Pancreas (tissue), 10 donors: ENCODE data around the gene HS3ST2. TPM values are rescaled to one million over a fixed set of nuclear protein-coding genes. Genes with fewer than 3 reads are reported as not detected.

Experiments used
- ATAC-seq, 4 donors: fragments of 200-7000 bp; cut with Tn5 transposase; one replicate each; pipeline versions ENCODE4 v1.8.0 to v1.9.1; 2020; ENCODE audit warnings: mild to moderate bottlenecking in 4 of 4, moderate library complexity in 4 of 4
- DNase-seq, 6 donors: peaks; one replicate each; pipeline ENCODE4 v3.0.0-alpha.2; 2020
- FAIRE-seq: peaks from 2 replicates; lab custom pipeline; 2012; peaks lifted over from hg19 to GRCh38; lab: Jason Lieb, UNC
- H3K27ac ChIP-seq, 4 donors: fragments of 200-600 bp; sonication (generic); 1 replicate in 3 of 4; 2 replicates in 1 of 4; pipeline versions ENCODE4 v1.5.0 to v1.8.0; 2020
- H3K27me3 ChIP-seq, 4 donors: fragments of 200-600 bp; one replicate each; pipeline ENCODE4 v1.8.0; 2021
- H3K36me3 ChIP-seq, 3 donors: fragments of 200-600 bp; sonication (generic) in 1 of 3; one replicate each; pipeline versions ENCODE4 v1.5.0 to v1.8.0; 2020 to 2021
- H3K4me1 ChIP-seq, 3 donors: fragments of 200-600 bp; one replicate each; pipeline ENCODE4 v1.8.0; 2021
- H3K4me3 ChIP-seq, 4 donors: fragments of 200-600 bp; sonication (generic) in 2 of 4; one replicate each; pipeline versions ENCODE4 v1.5.0 to v1.8.0; 2020 to 2021
- H3K9me3 ChIP-seq, 4 donors: fragments of 200-600 bp; one replicate each; pipeline ENCODE4 v1.8.0; 2021
- CTCF ChIP-seq, 4 donors: fragments of 200-600 bp; sonication (generic) in 3 of 4; IDR thresholded peaks; one replicate each; pipeline versions ENCODE4 v1.5.0 to v1.8.0; 2021; ENCODE audit warnings: antibody characterized with exemption in 4 of 4
- WGBS, 2 donors: extraction: QIAGEN DNeasy Blood & Tissue Kit; methylation state at CpG; one replicate each; pipeline ENCODE4 v1.1.7; 2013; 5-methylcytosine and 5-hydroxymethylcytosine counted together
- intact Hi-C, 3 donors: fragments of 100-400 bp; cut with DNase I; formaldehyde crosslinking; loops; one replicate each; pipeline versions ENCODE4 v1.11.1 to v1.14.2; 2022
- polyA plus RNA-seq, 2 donors: library from polyadenylated mRNA; stranded (reverse); fragments of 200-250 nt; gene quantifications; one replicate each; pipeline ENCODE4 v1.2.3, GENCODE V29; 2013
- total RNA-seq, 6 donors: library from RNA; stranded (reverse); fragmentation: NEBNext Ultra II Directional in 4 of 6; extraction: Animal tissue kit (Norgen Biotek cat#: 25700) in 4 of 6; gene quantifications; one replicate each; pipeline versions ENCODE4 v1.2.1 to v1.2.4, GENCODE V29; 2021 to 2023
- donor health status: healthy with polysubstance abuse.
- donor health status: DM: no; HTN: no; CAD: no; lungs with moderate emphysema.
- donor health status: DM: no; HTN: no; CAD: no.
- donor health status: control.
- donor health status: control.
- donor health status: Bipolar disorder and iron deficiency.
- donor health status: DM: yes; HTN: yes; CAD: no.
- donor health status: DM: no; HTN: no; CAD: no.
- donor health status: DM: no; HTN: no; CAD: no.
- donor health status: DM: yes; HTN: yes; CAD: no.

The HS3ST2 gene
- total and polyA plus RNA-seq, 8 donors = 0.06 to 0.42 (median 0.28) TPM; not detected in 1

GRCh38 chr16:22789281-22789945 lies 24.5 kb upstream of the HS3ST2 start:
- no peak overlapping the region for H3K4me3 ChIP-seq
- H3K9me3 ChIP-seq = no peaks in the 10 kb centered on the region
- no peak for TF ChIP-seq CTCF (IDR thresholded peaks at IDR 0.05)
- H3K36me3 ChIP-seq = no peaks in the 10 kb centered on the region
- WGBS, 2 donors = 51 to 52% methylated on average over 9 of the region's 9 CpGs
- ATAC-seq (no peak), DNase-seq (no peak), FAIRE-seq (no peak)
- H3K4me1 ChIP-seq = no peaks in the 10 kb centered on the region
- no peak overlapping the region for H3K27ac ChIP-seq
- intact Hi-C loops = no loop called here
- no peaks in the 10 kb centered on the region for H3K27me3 ChIP-seq

GRCh38 chr16:22797551-22797950 lies 16.4 kb upstream of the HS3ST2 start:
- WGBS, 2 donors = 80 to 86% methylated on average over 2 of the region's 2 CpGs
- no peak for DNase-seq
- H3K4me3 ChIP-seq = no peak overlapping the region
- H3K4me1 ChIP-seq = no peaks in the 10 kb centered on the region
- ATAC-seq = no peak
- no peak for FAIRE-seq
- peaks cover 0 to 3% (median 0%) of the 10 kb centered on the region in 4 donors for H3K27me3 ChIP-seq
- no peak overlapping the region for H3K27ac ChIP-seq
- no peaks in the 10 kb centered on the region for H3K36me3 ChIP-seq
- intact Hi-C loops = no loop called here
- TF ChIP-seq CTCF (IDR thresholded peaks at IDR 0.05) = no peak
- no peaks in the 10 kb centered on the region for H3K9me3 ChIP-seq

- Histone ChIP-seq H3K9me3 (no peaks in the 10 kb centered on the region), H3K4me1 (no peaks in the 10 kb centered on the region), H3K4me3 (no peak overlapping the region), H3K27me3 (peaks cover 0 to 3% (median 0%) of the 10 kb centered on the region in 4 donors), H3K36me3 (no peaks in the 10 kb centered on the region), H3K27ac (no peak overlapping the region)
- no peak for TF ChIP-seq CTCF (IDR thresholded peaks at IDR 0.05)
- no peak for ATAC-seq
- DNase-seq = no peak
- 59 to 69% methylated on average over 2 of the region's 2 CpGs for WGBS, 2 donors
- intact Hi-C loops = no loop called here
- no peak for FAIRE-seq
These were observed 14.8 kb upstream of the HS3ST2 start for GRCh38 chr16:22799113-22799512.

- DNase-seq = no peak
- H3K36me3 ChIP-seq = no peaks in the 10 kb centered on the region
- no peak for FAIRE-seq
- no peak for ATAC-seq
- no peak overlapping the region for H3K27ac ChIP-seq
- TF ChIP-seq CTCF (IDR thresholded peaks at IDR 0.05) = no peak
- intact Hi-C loops = no loop called here
- 52 to 66% methylated on average over 5 of the region's 5 CpGs for WGBS, 2 donors
- H3K4me3 ChIP-seq = no peak overlapping the region
- no peaks in the 10 kb centered on the region for H3K4me1 ChIP-seq
- no peaks in the 10 kb centered on the region for H3K9me3 ChIP-seq
- H3K27me3 ChIP-seq = no peaks in the 10 kb centered on the region
These were observed 9.1 kb upstream of the HS3ST2 start for GRCh38 chr16:22804893-22805292.

- no peaks in the 10 kb centered on the region for H3K4me1 ChIP-seq
- no peak overlapping the region for H3K4me3 ChIP-seq
- FAIRE-seq = no peak
- ATAC-seq = no peak
- TF ChIP-seq CTCF (IDR thresholded peaks at IDR 0.05) = no peak
- H3K36me3 ChIP-seq = no peaks in the 10 kb centered on the region
- DNase-seq = no peak
- no peaks in the 10 kb centered on the region for H3K27me3 ChIP-seq
- H3K27ac ChIP-seq = no peak overlapping the region
- no peaks in the 10 kb centered on the region for H3K9me3 ChIP-seq
- intact Hi-C loops = no loop called here
These were observed 8.6 kb upstream of the HS3ST2 start for GRCh38 chr16:22805326-22805725.
